WI38 (cell line): ENCODE results near the gene TFDP3.

ENCODE experiments used
- H3K4me3 ChIP-seq: 2 replicates; pipeline ENCODE4 v1.5.1; 2011; ENCODE audit warnings: low read depth, mild to moderate bottlenecking, control low read depth, low read length
- CTCF ChIP-seq: IDR thresholded peaks from 2 replicates; pipeline ENCODE4 v1.5.1; 2012; ENCODE audit warnings: low read depth, mild to moderate bottlenecking, control low read depth, low read length

The TFDP3 gene

DNA sequence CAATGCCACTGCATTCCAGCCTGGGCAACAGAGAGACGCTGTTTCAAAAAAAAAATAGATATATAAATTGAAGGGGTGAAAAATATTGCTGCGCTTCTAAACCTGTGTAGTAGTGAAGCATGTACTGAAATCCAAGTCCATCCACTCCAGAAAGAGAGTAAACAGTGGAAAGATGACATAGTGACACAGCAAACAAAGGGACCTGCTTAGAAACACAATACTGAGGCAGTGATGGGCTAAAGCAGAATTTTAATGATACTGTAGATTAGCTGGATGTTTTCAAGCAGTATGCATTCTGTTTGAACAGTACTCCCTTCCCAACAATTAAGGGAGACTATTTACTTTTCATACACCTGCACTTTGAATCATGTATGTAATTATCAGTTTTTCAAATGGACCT is 42.5 kb downstream of the TFDP3 start:
- TF ChIP-seq CTCF = no peak
- no peak overlapping the region for H3K4me3 ChIP-seq

GRCh38 chrX:133175162-133175561 is 43.0 kb downstream of the TFDP3 start:
- no peak for TF ChIP-seq CTCF
- no peak overlapping the region for H3K4me3 ChIP-seq

- no peak for TF ChIP-seq CTCF
- H3K4me3 ChIP-seq = no peak overlapping the region
These were observed 46.0 kb downstream of the TFDP3 start for GRCh38 chrX:133171962-133172708.
